Body of pancreas (tissue), 4 donors: Measurements from ENCODE around the gene NBPF12.
"Not testable (repeated sequence)": the region's sequence is repeated elsewhere in the genome, so short reads cannot be mapped to it uniquely, and the experiment has no call there.

Source experiments
- CTCF ChIP-seq, 7 experiments: fragments of 450-650 bp in 4 of 7; fragments of 200-600 bp in 3 of 7; sonication (generic) in 3 of 7; IDR thresholded peaks; one replicate each; pipeline ENCODE4 v1.5.1; 2016 to 2019; ENCODE audit warnings: antibody characterized with exemption in 7 of 7
- POLR2A ChIP-seq, 3 donors: fragments of 450-650 bp; IDR thresholded peaks; one replicate each; pipeline ENCODE4 v1.6.1; 2016; ENCODE audit warnings: antibody characterized with exemption in 3 of 3, mild to moderate bottlenecking in 2 of 3

- TF ChIP-seq POLR2A, CTCF (IDR thresholded peaks at IDR 0.05): not testable (repeated sequence)
Measured at GRCh38 chr1:146938927-146939786, 1.0 kb downstream of the NBPF12 start.
